GM18520 (cell line): Measurements from ENCODE around the gene TRPT1.
"Not testable (repeated sequence)": the region's sequence is repeated elsewhere in the genome, so short reads cannot be mapped to it uniquely, and the experiment has no call there.

Source experiments
- ATAC-seq: cut with Tn5 transposase; IDR thresholded peaks from one replicate; pipeline ENCODE4 v1.9.1; 2021; ENCODE audit not compliant: unreplicated experiment

TRPT1 gene

DNA sequence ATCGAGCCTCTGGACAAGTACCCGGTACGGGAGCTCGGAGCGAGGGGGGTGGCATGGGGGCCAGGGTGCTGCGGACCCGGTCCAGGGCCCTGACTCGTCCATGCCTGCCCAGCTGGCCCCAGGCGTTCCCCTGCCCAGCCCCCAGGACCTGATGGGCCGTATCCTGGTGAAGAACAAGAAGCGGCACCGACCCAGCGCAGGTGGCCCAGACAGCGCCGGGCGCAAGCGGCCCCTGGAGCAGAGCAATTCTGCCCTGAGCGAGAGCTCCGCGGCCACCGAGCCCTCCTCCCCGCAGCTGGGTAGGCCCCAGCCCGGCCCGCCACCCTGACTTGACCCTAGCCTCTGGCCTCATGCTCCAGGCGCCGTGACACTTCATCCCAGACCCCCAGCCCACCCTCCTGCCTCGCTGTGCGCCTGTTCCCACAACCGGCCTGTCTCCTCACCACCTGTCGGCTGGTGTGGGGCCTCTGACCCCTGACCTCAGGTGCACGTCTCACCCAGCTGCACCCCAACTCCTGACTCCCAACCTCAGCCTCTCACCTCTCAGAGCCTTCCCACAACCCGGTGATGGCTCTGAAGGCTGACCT lies 33.1 kb upstream of the TRPT1 start:
- ATAC-seq, result no peak

DNA sequence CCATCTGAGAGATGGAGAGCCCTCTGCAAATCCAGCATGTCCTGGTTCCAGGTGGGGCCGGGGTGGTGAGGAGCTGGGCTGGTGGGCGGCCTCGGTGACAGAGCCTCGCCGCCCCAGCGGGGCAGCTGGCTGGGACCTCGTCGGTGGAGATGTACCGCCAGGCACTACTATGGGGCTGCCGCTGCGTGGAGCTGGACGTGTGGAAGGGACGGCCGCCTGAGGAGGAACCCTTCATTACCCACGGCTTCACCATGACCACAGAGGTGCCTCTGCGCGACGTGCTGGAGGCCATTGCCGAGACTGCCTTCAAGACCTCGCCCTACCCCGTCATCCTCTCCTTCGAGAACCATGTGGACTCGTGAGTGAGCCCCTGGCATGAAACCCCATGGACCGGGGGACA lies 32.4 kb upstream of the TRPT1 start:
- no peak for ATAC-seq

DNA sequence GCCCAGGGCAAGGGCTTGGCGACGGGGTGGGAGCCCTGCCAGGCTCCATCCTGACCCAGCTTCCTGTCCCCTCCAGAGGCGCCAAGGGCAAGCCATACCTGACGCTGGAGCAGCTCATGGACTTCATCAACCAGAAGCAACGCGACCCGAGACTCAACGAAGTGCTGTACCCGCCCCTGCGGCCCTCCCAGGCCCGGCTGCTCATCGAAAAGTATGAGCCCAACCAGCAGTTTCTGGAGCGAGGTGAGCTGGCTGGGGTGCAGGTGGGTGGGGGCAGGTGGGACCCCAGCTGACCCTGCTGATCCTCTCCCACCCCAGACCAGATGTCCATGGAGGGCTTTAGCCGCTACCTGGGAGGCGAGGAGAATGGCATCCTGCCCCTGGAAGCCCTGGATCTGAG lies 30.3 kb upstream of the TRPT1 start:
- ATAC-seq, result no peak

DNA sequence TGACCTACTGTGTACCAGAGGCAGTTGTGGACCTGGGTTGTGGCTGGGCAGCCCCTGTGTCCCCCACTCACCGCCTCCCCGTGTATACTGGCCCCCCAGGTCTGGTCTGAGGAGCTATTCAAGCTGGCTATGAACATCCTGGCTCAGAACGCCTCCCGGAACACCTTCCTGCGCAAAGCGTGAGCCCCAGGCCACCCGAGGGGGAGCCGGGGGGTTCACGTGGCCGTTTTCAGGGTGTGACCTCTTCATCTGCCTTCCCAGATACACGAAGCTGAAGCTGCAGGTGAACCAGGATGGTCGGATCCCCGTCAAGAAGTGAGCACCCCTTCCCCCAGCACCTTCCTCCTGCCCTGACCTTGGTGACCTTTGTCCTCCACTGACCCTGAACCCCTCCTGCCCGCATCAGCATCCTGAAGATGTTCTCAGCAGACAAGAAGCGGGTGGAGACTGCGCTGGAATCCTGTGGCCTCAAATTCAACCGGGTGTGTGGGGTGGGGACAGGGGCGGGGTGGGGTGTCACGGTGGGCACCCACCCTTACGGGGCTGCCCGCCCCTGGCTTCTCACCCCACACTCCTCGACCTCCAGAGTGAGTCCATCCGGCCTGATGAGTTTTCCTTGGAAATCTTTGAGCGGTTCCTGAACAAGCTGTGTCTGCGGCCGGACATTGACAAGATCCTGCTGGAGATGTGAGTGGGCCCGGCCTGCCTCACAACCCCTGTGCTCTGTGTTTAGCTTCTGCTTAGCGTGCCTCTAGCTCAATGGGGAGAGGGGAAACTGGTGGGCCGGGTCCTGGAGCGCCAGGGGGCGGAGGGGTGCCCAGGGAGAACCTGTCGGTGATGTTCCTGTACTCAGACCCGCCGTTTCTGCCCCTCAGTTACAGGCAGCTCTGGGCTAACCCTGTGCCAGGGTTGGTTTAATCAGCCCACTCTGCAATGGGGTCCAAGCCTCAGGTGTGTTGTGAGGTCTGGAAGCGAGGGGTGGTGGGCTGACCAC lies 29.4 kb upstream of the TRPT1 start:
- no peak for ATAC-seq

DNA sequence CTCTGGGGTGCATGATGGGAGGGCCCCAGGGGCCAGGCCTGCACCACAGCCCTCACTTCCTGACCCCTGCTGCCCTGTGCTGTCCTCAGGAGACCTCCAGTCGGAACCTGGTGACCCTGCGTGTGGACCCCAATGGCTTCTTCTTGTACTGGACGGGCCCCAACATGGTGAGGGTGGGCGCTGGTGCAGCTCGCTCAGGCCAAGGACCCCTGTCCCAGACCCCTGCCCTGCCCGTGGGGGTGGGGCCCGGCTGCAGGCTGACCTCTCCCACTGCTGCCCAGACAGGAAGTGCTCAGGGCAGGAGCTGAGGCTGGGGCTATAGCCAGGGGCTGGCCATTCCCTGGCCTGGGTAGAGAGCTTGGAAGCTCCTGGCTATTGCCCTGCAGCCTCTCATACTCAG lies 28.3 kb upstream of the TRPT1 start:
- ATAC-seq, result no peak

DNA sequence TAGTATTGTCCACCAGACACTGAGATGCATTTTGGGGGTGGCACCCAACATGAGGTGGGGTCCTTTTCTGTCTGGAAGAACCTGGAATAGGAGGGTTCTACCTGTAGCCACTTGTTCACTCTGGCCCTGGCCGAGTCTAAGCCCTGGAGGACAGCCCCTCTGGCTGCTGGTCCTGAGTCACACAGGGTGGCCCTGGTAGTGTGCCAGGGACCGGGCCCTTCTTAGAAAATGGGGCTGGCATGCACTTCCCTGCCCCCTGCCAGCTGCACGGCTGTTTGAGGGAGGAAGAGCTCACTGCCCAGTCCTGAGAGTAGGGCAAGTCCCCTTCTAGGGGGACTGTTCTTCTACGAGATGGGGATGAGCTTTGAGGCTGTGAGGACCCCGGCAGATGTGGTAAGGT lies 27.5 kb upstream of the TRPT1 start:
- ATAC-seq, result no peak

DNA sequence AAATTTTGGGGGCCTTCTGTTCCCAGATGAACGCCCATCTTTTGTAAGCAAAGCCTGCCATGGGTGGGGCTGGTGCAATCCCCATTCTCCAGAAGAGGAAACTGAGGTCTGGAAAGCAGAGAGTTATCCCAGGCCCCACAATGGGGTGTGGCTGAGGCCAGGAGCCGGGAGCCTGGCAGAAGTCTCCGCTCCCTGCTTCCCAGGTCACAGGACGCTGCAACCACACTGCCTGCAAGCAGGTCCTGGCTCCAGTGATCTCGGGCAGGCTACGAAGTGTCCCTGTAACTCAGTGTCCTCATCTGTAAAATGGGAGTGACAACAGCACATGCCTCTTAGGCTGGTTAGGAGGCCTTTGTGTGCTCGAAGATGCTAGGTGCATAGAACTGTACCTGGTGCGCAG lies 27.1 kb upstream of the TRPT1 start:
- no peak for ATAC-seq

DNA sequence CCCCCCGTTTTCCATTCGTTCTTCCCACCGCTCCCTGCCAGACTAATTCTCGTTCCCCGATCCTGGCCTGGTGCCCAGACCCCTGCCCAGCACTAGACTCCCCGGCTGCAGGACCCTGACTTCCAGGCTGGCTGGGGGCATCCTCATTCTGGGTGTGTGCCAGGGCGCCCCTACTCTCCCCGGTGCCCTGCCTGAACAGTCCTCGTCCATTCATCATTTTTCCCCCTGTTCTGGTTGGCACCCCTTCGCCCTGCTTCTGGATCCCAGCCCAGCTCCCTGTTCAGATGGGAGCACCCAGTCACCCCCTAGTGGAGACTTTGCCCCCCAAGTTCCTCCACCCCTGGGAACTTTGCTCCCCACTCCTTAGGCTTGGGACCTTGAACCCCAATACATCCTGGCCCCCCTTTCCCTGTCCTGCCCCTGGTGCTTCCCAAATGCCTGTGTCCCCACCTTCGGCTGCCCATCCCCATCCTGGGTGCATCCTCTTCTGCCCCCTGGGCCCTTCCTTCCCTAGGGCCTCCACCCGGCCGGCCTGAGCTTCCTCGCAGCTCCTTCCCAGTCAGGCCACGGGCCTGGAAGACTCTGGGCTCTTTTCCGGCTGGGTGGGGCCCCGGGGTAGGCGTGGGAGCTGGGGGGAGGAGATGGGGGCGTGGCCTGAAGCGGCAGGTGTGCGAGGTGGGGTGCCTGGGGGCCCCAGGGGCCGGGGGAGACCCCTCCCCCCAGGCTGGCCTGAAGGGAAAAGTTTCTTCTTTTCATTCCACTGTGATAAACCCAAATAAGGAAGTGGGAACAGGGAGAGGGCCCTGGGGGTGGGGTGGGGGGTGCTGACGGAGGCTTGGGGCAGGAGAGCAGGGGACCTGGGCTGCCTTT lies 26.3 kb upstream of the TRPT1 start:
- ATAC-seq, result no peak

DNA sequence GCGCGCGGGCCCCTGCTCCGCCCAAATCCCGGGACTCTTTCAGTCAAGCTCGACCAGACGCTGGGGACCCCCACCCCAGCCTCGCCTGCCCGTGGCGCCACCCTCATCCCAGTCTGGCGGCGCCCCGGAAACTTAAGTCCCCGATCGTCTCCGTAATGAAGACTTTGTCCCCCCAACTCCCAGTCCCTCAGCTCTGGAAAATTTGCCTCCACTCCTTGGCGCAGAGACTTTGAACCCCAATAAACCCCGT lies 25.7 kb upstream of the TRPT1 start:
- no peak for ATAC-seq

DNA sequence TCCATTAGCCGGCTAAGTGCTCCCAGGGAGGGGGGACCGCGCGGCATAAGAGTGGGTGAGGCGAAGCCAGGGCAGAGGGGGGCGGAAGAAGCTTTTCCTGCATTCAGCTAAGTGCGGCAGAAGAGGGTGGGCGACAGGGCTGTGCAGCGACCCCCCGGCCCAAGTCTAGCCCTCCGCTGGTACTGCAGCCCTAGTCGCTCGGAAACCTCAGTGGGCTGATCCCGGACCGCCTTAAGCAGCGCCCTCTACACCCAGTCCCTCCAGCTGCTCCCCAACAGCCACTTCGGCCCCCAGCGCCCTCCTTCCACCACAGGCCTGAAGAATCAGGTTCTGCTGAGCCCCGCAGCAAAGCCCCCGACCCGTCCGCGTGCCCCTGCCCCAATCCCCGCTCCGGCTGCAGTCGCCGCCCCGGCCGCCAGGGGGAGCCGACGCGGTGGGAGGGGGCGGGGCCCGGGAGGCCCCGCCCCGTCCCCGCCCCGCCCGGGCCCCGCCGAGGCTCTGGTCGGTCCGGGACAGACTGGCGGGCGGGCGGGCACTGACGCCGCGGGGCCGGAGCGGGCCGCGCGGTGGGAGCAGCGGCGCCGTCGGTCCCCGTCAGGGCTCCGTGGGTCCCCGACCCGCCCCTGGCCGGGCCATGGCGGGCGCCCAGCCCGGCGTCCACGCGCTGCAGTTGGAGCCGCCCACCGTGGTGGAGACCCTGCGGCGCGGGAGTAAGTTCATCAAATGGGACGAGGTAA lies 25.2 kb upstream of the TRPT1 start, which contains the start of gene PLCB3:
PLCB3 (plus strand) TSS at position 515 of the 737 bp plus-strand sequence; CDS start at position 635, 120 bp downstream.
- ATAC-seq, result no peak

DNA sequence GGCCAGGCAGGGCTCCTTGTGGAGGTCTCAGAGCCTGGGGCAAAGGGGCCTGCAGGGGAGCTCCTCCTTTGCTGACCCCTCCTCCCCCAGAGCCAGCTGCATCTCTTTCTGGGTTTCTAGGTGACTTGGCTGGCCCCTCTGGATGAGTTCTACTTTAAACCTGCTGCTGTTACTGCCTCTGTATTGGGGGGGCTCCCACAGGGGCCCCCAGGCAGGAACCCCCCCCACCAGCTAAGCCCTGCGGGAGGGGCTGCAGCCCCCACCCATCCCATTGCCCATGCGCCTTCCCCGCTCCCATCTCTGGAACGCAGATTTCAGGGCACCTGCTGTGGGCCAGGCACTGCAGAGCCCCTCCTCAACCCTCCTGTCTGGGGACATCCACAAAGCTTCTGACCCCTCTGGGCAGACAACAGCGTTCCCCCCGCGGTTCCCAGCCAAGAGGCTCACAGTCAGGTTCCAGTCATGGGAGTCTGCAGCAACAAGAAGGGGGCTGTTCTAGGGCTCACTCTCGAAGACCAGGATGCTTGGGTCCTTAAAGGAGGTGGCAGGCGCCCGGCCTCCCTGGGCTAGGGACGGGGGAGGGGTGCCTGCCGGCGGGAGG lies 24.5 kb upstream of the TRPT1 start:
- no peak for ATAC-seq

DNA sequence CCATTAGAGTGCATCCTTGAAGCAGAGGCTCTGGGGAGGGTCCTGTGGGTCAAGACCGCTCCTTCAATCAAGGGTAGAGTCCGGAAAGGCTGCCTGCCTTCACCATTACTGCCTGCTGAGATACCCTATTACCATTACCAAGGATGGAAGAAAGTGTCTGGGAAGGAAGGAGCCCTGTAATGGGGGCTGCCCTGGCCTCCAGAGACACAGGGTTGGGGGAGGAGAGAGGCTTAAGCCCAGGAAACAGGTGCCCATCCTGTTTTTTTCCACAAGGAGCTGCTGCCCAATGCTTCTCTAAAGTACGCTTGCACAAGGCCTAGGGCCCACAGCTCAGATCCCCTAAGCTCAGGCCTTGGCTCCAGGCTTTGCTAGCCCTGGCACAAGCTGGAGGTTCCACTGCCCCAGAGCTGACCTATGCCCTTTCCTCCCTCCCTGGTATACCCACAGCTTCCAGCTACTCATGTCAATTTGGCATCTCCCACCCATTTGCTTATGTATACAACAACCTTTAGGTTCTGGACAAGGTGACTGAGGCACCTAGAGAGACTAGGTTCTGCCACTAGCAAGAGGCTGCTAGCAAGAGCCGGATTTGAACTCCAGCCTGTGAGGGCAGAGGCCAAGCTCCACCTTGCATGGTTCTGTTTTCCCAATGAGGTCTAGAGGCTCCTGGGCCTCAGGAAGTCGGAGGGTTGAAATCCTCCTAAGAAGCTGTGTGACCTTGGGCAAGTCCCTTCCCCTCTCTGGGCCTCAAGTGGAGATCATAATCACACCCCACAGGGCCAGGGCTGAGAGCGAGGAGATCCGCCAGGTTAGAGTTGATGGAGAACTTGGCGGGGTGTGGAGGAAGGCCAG lies 23.8 kb upstream of the TRPT1 start:
- no peak for ATAC-seq

DNA sequence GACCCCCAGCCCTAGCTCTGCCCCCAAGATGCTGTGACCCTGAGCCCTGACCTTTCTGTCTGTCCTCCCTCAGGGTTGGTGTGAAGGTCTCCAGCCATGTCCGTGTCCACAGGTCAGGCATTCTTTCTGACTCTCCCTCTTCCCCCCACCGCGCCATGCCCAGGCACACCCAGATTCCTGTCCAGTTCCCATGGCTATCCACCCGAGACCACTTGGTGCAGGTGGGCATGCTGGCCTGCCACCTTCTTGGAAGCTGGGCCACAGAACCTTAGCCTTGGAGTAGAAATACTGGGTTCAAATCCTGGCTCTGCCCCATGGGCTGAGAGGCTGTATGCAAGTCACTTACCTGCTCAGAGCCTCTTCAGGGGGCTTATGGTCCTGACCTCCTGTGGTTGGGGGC lies 23.1 kb upstream of the TRPT1 start:
- ATAC-seq, result no peak

DNA sequence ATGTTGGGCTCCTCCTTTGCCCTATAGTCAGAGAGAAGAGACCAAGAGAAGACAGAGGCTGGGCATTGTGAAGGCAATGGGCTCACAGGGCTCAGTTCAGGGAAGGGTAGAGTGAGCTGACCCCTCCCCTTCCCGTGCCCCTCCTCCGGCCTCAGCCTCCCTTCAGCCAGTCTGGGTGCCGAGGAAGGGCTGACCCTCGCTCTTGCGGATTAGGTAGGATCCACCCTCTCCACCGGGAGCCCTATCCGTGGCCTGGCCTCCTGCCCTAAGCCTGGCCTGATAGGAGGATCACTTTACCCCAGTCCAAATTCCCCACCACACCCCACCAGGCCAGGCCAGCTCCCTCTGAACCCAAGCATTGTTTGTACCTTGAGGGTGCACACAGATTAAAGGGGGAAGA lies 22.6 kb upstream of the TRPT1 start:
- ATAC-seq, result no peak

DNA sequence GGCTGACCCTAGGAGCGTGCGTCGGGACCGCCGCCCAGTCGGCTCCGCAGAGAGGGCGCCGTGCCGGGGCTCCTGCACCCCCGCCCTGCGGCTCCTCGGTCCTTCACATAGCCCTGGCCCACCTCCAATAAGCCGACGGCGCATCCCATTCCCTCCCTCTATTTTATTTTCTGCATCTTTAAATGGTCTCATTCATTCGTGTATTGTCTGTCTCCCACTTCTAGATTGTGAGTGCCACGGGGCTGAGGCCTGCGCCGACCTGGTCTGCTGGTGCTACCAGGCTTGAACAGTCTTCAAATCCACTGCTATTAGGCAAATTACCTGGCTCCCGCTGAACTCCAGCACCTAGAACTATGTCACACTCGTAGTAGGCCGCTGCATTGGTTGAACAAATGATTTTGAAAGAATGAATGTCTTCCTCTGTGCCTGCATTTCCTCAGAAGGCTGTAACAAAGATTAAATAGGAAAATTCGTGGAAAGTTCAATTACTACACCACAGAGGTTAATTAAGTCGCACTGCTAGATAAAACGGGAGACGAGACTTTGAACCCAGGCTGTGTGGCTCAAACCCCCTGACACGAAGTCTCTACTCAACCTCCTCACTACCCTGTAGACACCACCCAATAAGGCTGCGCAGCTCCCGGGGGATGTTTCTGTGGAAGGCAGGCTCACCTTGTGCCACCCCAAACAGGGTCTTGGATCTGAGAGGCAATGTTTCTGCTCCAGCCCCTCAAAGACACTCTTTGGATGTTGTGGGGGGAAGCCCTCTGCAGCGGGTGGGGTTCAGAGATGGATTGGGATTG lies 21.9 kb upstream of the TRPT1 start:
- no peak for ATAC-seq

DNA sequence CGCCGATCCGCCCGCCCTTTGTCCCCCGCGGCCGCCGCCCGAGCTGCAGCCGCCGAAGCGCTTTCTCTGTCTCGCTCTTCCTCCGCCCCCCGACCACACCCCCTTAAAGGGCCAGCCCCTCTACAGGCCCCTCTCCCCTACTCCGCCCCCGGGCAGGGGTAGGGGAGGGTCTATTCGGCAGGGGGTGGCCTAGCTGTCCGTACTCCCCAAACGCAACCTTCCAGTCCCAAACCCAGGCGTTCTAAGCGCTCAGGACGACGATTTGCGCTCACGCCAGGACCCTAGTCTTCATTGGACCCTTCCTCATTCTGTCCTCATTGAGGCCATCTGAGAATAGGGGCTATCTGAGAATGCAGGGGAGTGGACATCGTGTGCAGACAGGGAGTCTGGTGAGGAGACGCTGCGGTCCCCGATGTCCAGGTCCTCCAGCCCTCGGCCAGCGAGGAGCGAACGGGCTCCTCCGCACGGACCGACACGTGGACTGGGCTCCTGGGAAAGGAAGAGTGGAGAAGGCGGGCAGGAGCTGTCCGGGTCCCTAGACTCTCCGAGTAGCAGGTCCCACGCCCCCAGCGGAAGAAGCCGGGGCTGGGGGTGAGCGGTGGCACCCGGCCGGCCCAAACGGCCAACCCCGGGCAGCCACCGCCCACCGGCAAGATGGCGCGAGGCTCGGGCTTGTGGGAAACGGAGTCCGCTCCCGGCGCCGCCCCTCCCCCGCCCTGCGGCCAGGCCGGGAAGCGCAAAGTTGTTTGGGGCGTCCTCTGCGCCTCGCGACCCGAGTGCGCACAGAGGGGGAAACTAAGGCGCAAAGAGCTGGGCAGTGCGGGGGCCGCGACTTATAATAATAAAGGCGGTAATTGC lies 21.1 kb upstream of the TRPT1 start, which contains the start of gene PPP1R14B:
PPP1R14B (minus strand) TSS at position 73 of the 858 bp plus-strand sequence. CDS start 270 bp downstream, outside the sequence.
- no peak for ATAC-seq

DNA sequence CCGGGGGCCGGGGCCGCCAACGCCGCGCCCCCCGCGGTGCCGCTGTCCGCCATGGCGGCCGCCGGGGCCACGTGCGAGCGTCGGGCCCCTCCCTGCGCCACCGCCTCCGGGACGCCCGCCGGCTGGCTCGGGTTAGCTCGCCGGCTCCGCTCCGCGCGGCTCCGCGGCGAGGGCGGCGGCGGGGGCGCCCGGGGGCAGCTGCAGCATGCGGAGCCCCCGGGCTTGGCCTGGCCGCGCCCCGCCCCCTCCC lies 20.6 kb upstream of the TRPT1 start:
- not testable (repeated sequence) for ATAC-seq
